Muscle of arm (tissue), 12 donors: ENCODE data around the gene FSTL4. TPM values are rescaled to one million over a fixed set of nuclear protein-coding genes. Genes with fewer than 3 reads are reported as not detected.

Source experiments
- DNase-seq: peaks from one replicate; pipeline ENCODE4 v3.0.0-alpha.2; 2013
- polyA plus RNA-seq, 12 donors: library from polyadenylated mRNA; unstranded; fragments of 120-200 nt; gene quantifications; one replicate each; pipeline ENCODE4 v1.2.1, GENCODE V29; 2013; ENCODE audit not compliant: insufficient read length in 12 of 12

FSTL4 gene
- polyA plus RNA-seq, 12 donors, result 0.39 to 4.3 (median 2.0) TPM; not detected in 2

GRCh38 chr5:133325864-133326263 is 286.5 kb downstream of the FSTL4 start:
- DNase-seq, result no peak

DNA sequence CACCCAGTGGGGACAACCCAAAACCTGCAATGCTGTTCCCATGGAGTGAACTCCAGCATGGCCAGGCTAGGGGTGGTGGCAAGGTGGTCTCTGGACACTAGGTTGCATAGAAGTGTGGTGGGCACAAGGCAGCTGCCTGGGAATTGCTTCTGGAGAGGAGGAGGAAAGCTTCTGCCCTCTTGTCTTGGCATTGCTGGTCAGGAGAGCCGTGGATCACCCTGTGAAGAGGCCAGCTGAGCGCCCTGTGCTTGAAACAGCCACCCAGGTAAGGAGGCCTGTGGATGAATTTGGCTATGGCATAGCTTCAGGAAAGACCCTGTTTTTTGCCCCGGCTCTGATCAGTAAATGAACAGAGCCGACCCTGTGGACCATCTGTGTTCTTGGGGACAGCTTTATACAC is 287.4 kb downstream of the FSTL4 start:
- no peak for DNase-seq

DNA sequence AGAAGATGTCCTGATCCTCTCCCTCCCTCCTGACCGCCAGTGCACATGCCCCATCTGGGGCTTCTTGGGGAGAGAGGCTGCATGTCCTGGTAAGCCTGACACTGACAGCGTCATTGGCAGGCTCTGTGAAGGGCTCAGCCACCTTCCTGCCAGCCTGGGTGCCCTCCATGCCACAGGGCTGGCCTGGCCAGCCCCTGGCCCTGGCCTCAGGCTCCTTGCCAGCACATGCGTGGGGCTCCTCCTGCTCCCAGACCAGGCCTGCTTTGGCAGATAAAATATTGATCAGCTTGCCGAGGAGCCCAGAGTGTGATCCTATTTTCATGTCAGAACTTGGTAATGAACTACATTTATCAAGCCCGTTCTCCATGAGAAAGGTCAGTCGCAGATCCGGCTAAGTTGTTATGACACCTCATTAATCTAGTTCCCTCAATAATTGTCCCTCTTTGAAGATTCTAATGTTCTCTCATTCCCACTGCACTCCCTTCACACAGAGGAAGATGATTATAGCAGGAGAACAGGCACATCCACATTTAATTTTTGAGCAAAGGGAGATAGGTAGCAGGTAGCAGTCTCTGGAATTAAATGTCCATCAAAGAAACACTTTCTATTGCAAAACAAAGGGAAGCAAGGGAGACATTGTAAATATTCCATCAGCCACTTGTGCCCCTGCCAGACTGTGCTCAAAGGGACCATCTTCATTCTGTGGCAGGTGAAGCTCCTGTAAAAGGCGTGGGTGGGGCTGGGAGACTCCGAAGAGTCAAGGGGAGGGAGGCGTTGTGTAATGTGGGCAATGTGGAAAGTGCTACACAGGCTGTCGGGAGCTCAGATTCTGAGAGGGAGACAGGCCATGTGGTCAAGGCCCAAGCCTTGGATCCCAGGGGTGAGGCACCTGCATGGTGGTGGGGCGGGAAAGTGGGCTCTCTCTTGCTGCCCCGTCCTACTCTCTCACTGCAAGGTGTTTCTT is 288.6 kb downstream of the FSTL4 start:
- DNase-seq, result no peak

GRCh38 chr5:133322743-133323142 is 289.6 kb downstream of the FSTL4 start:
- no peak for DNase-seq

DNA sequence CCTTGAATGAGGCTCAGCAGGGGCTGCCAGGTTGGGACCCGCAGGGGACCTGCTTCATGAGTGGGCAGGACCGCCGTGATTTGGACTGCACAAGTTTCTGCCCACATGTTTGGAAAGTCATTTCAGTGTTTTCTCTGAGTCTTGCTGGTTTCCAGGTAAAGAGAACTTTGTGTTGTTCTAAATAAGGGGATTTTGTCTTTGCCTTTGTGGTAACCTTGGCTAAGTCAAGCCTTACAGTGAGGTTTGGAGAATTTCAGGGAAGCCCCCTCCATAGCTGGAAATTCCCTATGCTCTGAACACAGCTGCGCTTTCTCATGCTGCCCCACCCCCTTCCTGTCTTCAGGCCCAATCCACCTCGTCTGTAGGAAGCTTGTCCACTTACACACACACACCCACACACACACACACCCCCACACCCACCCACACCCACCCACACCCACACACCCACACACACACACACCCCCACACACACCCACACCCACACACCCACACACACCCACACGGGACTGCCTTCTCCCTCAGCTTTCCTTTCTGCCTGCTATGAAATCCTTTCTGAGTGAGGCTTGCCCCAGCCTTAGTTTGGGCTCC is 290.4 kb downstream of the FSTL4 start:
- DNase-seq, result no peak

- no peak for DNase-seq
Observed at GRCh38 chr5:133321286-133321832, 291.0 kb downstream of the FSTL4 start.

DNA sequence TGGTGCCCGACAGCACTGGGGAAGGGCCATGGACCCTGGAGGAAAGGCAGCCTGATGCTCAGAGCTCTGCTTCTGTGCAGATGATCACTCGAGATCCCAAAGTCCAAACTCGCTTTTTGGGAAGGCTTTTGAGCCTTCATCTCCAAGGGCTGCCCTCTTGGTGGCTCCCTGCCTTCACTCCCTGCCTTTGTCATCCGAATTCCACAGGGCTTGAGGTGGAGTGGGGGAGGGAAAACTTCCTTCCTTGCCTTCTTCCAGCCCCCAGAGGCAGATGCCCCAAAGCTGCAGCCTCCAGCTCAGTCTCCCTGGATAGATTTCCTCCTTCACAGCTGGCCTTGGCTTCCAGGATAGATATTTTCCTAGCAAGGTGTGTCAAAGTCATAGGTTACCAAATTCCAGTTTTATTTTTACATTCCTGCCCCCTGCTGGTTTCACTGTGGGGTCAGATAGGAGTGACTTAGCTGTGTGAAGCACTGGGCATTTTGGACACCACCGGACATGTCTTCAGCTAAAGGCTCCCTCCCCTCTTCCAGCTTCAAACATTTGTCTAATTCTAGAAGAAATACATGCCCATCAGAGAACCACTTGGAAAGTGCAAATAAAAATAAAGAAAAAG is 292.3 kb downstream of the FSTL4 start:
- DNase-seq, result no peak

GRCh38 chr5:133319244-133319643 is 293.1 kb downstream of the FSTL4 start:
- DNase-seq, result no peak

- DNase-seq, result no peak
Observed at GRCh38 chr5:133317558-133317957, 294.8 kb downstream of the FSTL4 start.

GRCh38 chr5:133316346-133317343 is 295.7 kb downstream of the FSTL4 start:
- no peak for DNase-seq

DNA sequence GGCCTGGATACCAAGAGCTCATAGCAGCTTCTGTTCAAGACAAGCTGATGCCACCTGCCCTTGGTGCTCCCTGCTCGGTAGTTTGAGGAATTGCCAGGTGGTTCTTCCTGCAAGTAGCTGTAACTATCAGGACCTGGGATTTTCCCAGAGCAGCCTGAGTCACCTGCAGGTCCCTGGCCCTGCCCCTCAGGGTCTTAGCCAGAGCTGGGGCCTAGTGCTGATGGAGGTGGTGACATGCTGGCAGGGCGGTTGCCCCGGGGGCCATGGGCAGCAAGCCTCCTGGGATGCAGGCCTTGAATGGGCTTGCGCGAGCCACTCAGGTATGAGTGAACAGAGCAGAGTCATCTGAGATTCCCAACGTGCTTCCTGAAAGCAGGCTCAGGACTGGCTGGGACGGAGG is 298.3 kb downstream of the FSTL4 start:
- no peak for DNase-seq

DNA sequence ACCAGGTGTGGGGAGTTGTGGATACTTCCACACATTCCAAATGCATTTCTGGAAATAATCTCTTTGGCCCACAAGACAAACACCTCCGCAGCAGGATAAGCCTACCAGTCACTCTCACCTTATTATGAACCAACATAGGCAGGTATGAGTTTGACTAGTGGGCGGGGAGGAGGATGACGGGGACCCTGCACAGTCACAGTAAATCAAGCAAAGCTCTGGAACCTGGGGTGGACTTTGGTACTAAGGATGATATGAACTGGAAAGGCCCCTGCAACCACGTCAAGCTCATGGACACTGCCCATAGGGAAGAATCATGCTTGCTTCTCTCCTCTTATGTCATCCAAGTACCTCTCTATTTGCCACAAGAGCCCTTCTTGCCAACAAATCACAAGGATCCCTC is 301.2 kb downstream of the FSTL4 start:
- no peak for DNase-seq

DNA sequence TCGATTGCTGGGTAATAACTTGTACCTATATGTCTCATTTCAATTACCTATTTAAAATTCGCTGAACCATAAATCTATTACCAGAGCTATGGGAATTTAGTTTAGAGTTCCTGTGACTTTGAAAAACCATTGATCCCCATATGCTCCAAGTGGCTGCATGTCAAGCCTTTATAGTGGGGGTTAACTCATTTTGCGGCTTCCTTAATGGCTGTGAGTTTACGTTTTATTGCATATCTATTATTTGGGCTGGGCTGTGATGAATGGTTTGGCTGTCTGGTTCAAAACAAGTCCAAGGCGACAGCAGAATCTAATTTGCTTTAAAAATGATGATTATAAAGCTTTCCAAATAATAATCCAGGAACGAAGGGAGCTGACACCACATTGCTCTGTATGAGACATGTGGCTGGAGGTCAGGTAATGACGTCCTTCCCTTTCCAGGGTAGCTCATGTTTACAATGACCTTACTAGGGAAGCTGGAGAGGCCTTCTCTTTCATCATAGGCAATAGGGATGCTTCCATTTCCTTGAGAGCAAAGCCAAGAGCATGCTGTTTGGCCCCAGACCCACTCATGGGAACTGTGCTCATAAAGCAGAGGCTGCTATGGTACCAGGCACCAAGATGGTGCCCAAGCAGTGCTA is 302.2 kb downstream of the FSTL4 start:
- DNase-seq, result no peak

DNA sequence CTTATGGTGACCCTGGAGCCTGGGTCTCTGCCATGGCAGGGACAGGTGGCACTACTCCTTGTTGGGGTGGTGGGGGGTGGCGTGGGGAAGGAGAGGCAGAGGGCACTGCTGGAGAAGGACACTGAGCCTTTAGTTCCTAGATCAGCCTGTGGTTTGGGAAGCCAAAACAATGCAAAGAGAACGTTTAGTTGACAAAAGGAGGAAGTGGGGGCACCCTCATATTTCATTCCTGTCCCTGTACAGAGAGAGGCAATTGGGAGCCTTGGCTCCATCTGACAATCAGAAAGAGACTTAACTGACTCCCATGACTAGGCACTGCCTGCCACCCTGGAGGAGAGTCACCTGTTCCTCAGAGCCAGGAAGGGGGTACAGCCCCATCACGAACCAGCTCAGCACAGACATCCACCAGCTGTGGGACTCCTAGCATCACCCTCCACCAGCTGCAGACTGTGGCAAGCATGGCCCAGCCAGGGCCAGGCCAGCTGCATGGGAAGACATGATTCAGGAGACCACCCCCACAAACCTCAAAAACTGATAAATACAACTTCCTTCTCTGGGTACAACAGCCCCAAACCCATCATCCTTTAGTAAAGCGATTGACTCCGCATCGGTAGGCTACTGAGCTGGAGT is 303.1 kb downstream of the FSTL4 start:
- DNase-seq, result no peak

- DNase-seq, result no peak
Observed at GRCh38 chr5:133307275-133307674, 305.1 kb downstream of the FSTL4 start.

GRCh38 chr5:133304707-133305216 is 307.6 kb downstream of the FSTL4 start:
- no peak for DNase-seq

DNA sequence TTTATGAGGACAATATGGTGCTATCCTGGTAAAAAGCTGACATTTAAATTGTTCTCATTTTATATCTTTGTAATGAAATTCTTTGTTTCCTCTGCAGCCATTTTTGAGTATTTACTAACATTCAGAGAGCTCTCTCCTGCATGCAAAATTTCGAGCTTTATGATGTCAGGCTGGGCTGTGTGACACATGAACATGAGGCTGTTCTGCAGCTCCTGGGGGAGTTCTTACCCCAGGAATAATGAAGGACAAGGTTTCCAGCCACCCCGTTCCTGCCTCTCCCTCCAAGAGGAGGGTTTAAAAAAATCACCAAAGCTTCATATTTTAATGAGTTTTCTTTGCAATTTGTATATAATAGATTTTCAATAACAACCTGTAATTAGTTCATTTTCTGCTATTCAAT is 308.2 kb downstream of the FSTL4 start:
- no peak for DNase-seq

GRCh38 chr5:133303298-133303697 is 309.0 kb downstream of the FSTL4 start:
- no peak for DNase-seq

- DNase-seq, result no peak
Observed at GRCh38 chr5:133299728-133300127, 312.6 kb downstream of the FSTL4 start.

DNA sequence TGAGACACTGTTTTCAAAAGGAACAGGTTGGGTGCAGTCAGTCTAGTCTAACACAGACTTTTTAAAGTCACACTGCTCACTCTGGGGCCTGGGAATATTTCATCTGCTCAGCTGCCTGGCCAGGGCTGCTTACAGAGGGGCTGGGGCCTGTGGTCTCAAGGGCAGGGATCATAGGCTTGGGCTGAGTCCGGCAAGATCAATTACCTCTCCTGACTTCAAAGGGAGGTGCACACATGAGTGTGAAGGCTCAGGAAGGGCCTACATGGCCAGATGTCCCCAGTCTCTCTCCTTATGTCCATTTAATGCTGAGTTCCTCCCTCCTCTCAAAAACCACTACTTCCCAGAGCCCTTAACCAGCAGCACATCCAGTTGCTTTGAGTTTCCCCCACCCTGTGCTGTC is 313.3 kb downstream of the FSTL4 start:
- DNase-seq, result no peak
